ENCODE results near the gene TGFBR3.
"Not testable (repeated sequence)": the region's sequence is repeated elsewhere in the genome, so short reads cannot be mapped to it uniquely, and the experiment has no call there.

DNA sequence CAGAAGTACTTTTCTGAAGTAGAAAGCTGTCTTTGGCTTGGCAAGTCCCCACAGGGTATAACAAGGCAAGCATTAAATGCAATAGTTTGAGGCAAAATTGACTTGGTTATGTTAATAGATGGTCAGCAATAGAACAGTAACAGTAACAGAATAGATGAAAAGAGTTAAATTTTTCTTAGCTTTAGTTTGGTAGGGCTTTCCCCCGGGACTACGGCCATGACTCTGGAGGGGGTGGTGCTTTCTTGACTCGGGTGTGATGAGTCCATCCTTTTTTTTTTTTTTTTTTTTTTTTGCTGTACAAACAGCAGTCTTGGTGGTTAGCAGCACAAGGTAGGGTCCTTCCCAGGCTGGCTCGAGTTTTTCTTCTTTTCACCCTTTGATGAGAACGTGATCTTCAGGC, 219.3 kb downstream of the TGFBR3 start:
- TF ChIP-seq, protein P1, sequence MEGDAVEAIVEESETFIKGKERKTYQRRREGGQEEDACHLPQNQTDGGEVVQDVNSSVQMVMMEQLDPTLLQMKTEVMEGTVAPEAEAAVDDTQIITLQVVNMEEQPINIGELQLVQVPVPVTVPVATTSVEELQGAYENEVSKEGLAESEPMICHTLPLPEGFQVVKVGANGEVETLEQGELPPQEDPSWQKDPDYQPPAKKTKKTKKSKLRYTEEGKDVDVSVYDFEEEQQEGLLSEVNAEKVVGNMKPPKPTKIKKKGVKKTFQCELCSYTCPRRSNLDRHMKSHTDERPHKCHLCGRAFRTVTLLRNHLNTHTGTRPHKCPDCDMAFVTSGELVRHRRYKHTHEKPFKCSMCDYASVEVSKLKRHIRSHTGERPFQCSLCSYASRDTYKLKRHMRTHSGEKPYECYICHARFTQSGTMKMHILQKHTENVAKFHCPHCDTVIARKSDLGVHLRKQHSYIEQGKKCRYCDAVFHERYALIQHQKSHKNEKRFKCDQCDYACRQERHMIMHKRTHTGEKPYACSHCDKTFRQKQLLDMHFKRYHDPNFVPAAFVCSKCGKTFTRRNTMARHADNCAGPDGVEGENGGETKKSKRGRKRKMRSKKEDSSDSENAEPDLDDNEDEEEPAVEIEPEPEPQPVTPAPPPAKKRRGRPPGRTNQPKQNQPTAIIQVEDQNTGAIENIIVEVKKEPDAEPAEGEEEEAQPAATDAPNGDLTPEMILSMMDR (IDR thresholded peaks at IDR 0.05), result not testable (repeated sequence)
- not testable (repeated sequence) for TF ChIP-seq POLR2A (IDR thresholded peaks at IDR 0.05)
